CD4-positive, CD25-positive, alpha-beta regulatory T cell (primary cell): ENCODE data around the gene PRR12. TPM values are rescaled to one million over a fixed set of nuclear protein-coding genes. Genes with fewer than 3 reads are reported as not detected.

Source experiments
- ATAC-seq, 2 donors: fragments of 150-1000 bp; cut with Tn5 transposase; one replicate each; pipeline ENCODE4 v1.10.0; 2021; ENCODE audit warnings: low read depth in 2 of 2, moderate number of reproducible peaks in 2 of 2, moderate library complexity in 1 of 2
- DNase-seq, 3 donors: peaks; one replicate each; pipeline versions ENCODE4 v3.0.0 to v3.0.0-alpha.2; 2012 to 2022; ENCODE audit warnings: mixed read lengths in 1 of 3
- H3K27ac ChIP-seq: one replicate; pipeline ENCODE4 v1.7.0; 2013; ENCODE audit warnings: mild to moderate bottlenecking, low read length; ENCODE audit not compliant: insufficient read depth, poor library complexity, severe bottlenecking
- H3K27me3 ChIP-seq: one replicate; pipeline ENCODE4 v1.7.0; 2013; ENCODE audit warnings: low read length; ENCODE audit not compliant: control insufficient read depth, insufficient read depth
- H3K36me3 ChIP-seq: one replicate; pipeline ENCODE4 v1.7.0; 2013; ENCODE audit warnings: mild to moderate bottlenecking, low read length, moderate library complexity; ENCODE audit not compliant: control insufficient read depth, insufficient read depth
- H3K4me1 ChIP-seq: 2 replicates; pipeline ENCODE4 v1.7.0; 2013; ENCODE audit warnings: mild to moderate bottlenecking, low read length; ENCODE audit not compliant: insufficient read depth, control insufficient read depth, poor library complexity, severe bottlenecking
- H3K4me3 ChIP-seq: one replicate; pipeline ENCODE4 v1.7.0; 2013; ENCODE audit warnings: low read depth, mild to moderate bottlenecking, low read length, moderate library complexity
- H3K9me3 ChIP-seq, 2 experiments: 1 replicate in 1 of 2; 2 replicates in 1 of 2; pipeline ENCODE4 v1.7.0; 2013; ENCODE audit warnings: low read length in 2 of 2, mild to moderate bottlenecking in 1 of 2, moderate library complexity in 1 of 2; ENCODE audit not compliant: control insufficient read depth in 2 of 2
- H3K27ac Mint-ChIP-seq, 3 donors: one replicate each; pipeline ENCODE4 v1.8.0; 2020 to 2022; ENCODE audit warnings: mild to moderate bottlenecking in 3 of 3, mixed read lengths in 3 of 3, moderate library complexity in 2 of 3
- H3K27me3 Mint-ChIP-seq: one replicate; pipeline ENCODE4 v1.8.0; 2022; ENCODE audit warnings: mild to moderate bottlenecking, mixed read lengths
- H3K36me3 Mint-ChIP-seq: one replicate; pipeline ENCODE4 v1.8.0; 2020; ENCODE audit warnings: mixed read lengths
- H3K4me1 Mint-ChIP-seq, 4 donors: one replicate each; pipeline ENCODE4 v1.8.0; 2020 to 2022; ENCODE audit warnings: mixed read lengths in 4 of 4, mild to moderate bottlenecking in 1 of 4
- H3K4me3 Mint-ChIP-seq, 4 donors: one replicate each; pipeline ENCODE4 v1.8.0; 2020 to 2022; ENCODE audit warnings: mild to moderate bottlenecking in 4 of 4, mixed read lengths in 4 of 4, moderate library complexity in 3 of 4
- H3K9me3 Mint-ChIP-seq, 7 donors: one replicate each; pipeline ENCODE4 v1.8.0; 2020 to 2022; ENCODE audit warnings: mixed read lengths in 7 of 7, mild to moderate bottlenecking in 3 of 7, moderate library complexity in 2 of 7
- polyA plus RNA-seq, 4 donors: library from polyadenylated mRNA; unstranded; fragments of 300-500 nt; fragmentation: Illumina TruSeq; gene quantifications; one replicate each; pipeline ENCODE4 v1.2.3, GENCODE V29; 2021
- total RNA-seq: library from RNA; stranded (reverse); gene quantifications from one replicate; pipeline ENCODE4 v1.2.3, GENCODE V29; 2022

PRR12 gene
- total and polyA plus RNA-seq, 5 donors from 2014 or later: 0.05 to 50.2 (median 0.17) TPM

GRCh38 chr19:49597703-49597974 is 6.7 kb downstream of the PRR12 start:
- ATAC-seq (no peak), DNase-seq (no peak)
- H3K9me3 ChIP-seq: no peaks in the 10 kb centered on the region
- H3K9me3 Mint-ChIP-seq: no peaks in the 10 kb centered on the region
- no peak overlapping the region for H3K27ac Mint-ChIP-seq
- H3K27me3 ChIP-seq: no peaks in the 10 kb centered on the region
- no peak overlapping the region for H3K4me3 ChIP-seq
- peaks cover 45% of the 10 kb centered on the region for H3K36me3 ChIP-seq
- H3K36me3 Mint-ChIP-seq: peaks cover 26% of the 10 kb centered on the region
- peaks cover 13% of the 10 kb centered on the region for H3K4me1 ChIP-seq
- no peak overlapping the region for H3K27ac ChIP-seq
- no peak overlapping the region for H3K4me3 Mint-ChIP-seq
- no peaks in the 10 kb centered on the region for H3K27me3 Mint-ChIP-seq
- H3K4me1 Mint-ChIP-seq: peaks cover 0 to 38% (median 16%) of the 10 kb centered on the region in 4 donors

GRCh38 chr19:49599378-49600295 is 8.7 kb downstream of the PRR12 start:
- Mint-ChIP-seq H3K4me1 (peaks cover 0 to 24% (median 4%) of the 10 kb centered on the region in 4 donors), H3K4me3 (peak overlapping the region in 1 of 4 donors; percentile 47), H3K9me3 (no peaks in the 10 kb centered on the region), H3K27me3 (no peaks in the 10 kb centered on the region), H3K36me3 (peaks cover 21% of the 10 kb centered on the region), H3K27ac (no peak overlapping the region)
- H3K27ac ChIP-seq: no peak overlapping the region
- H3K4me3 ChIP-seq: no peak overlapping the region
- H3K27me3 ChIP-seq: no peaks in the 10 kb centered on the region
- H3K9me3 ChIP-seq: no peaks in the 10 kb centered on the region
- no peaks in the 10 kb centered on the region for H3K4me1 ChIP-seq
- ATAC-seq (no peak), DNase-seq (no peak)
- peaks cover 54% of the 10 kb centered on the region for H3K36me3 ChIP-seq

GRCh38 chr19:49601482-49602038 is 10.6 kb downstream of the PRR12 start:
- Mint-ChIP-seq H3K4me1 (peaks cover 0 to 30% (median 4%) of the 10 kb centered on the region in 4 donors), H3K9me3 (no peaks in the 10 kb centered on the region), H3K36me3 (peaks cover 21% of the 10 kb centered on the region), H3K27me3 (no peaks in the 10 kb centered on the region), H3K27ac (peak overlapping the region in 1 of 3 donors; percentile 3), H3K4me3 (no peak overlapping the region)
- H3K27me3 ChIP-seq: no peaks in the 10 kb centered on the region
- H3K9me3 ChIP-seq: no peaks in the 10 kb centered on the region
- peaks cover 55% of the 10 kb centered on the region for H3K36me3 ChIP-seq
- no peak overlapping the region for H3K27ac ChIP-seq
- H3K4me1 ChIP-seq: no peaks in the 10 kb centered on the region
- no peak for DNase-seq
- H3K4me3 ChIP-seq: no peak overlapping the region
- no peak for ATAC-seq

GRCh38 chr19:49602806-49603205 is 11.8 kb downstream of the PRR12 start:
- Histone ChIP-seq H3K4me3 (no peak overlapping the region), H3K4me1 (no peaks in the 10 kb centered on the region), H3K27ac (no peak overlapping the region), H3K9me3 (no peaks in the 10 kb centered on the region), H3K27me3 (no peaks in the 10 kb centered on the region), H3K36me3 (peaks cover 59% of the 10 kb centered on the region)
- Mint-ChIP-seq H3K27me3 (no peaks in the 10 kb centered on the region), H3K4me3 (peak overlapping the region in 1 of 4 donors; percentile 21), H3K36me3 (peaks cover 21% of the 10 kb centered on the region), H3K27ac (no peak overlapping the region), H3K9me3 (no peaks in the 10 kb centered on the region), H3K4me1 (peaks cover 0 to 33% (median 7%) of the 10 kb centered on the region in 4 donors)
- ATAC-seq (no peak), DNase-seq (no peak)

GRCh38 chr19:49605605-49606004 is 14.6 kb downstream of the PRR12 start:
- Histone ChIP-seq H3K27me3 (no peaks in the 10 kb centered on the region), H3K27ac (no peak overlapping the region), H3K4me3 (no peak overlapping the region), H3K9me3 (no peaks in the 10 kb centered on the region), H3K4me1 (no peaks in the 10 kb centered on the region), H3K36me3 (peaks cover 64% of the 10 kb centered on the region)
- Mint-ChIP-seq H3K27ac (peak overlapping the region in 1 of 3 donors; percentile 14), H3K4me1 (peaks cover 0 to 36% (median 6%) of the 10 kb centered on the region in 4 donors), H3K4me3 (no peak overlapping the region), H3K27me3 (peaks cover 5% of the 10 kb centered on the region), H3K9me3 (no peaks in the 10 kb centered on the region), H3K36me3 (peaks cover 15% of the 10 kb centered on the region)
- ATAC-seq (no peak), DNase-seq (no peak)

GRCh38 chr19:49609499-49610092 is 18.6 kb downstream of the PRR12 start:
- Histone ChIP-seq H3K27me3 (no peaks in the 10 kb centered on the region), H3K36me3 (peaks cover 42% of the 10 kb centered on the region), H3K4me1 (peaks cover 5% of the 10 kb centered on the region), H3K4me3 (no peak overlapping the region), H3K27ac (no peak overlapping the region), H3K9me3 (no peaks in the 10 kb centered on the region)
- Mint-ChIP-seq H3K4me1 (peaks cover 0 to 39% (median 10%) of the 10 kb centered on the region in 4 donors), H3K36me3 (peaks cover 5% of the 10 kb centered on the region), H3K27ac (no peak overlapping the region), H3K9me3 (no peaks in the 10 kb centered on the region), H3K27me3 (peaks cover 5% of the 10 kb centered on the region), H3K4me3 (no peak overlapping the region)
- no peak for DNase-seq
- no peak for ATAC-seq

- peaks cover 0 to 28% (median 7%) of the 10 kb centered on the region in 4 donors for H3K4me1 Mint-ChIP-seq
- no peak for ATAC-seq
These were observed 22.4 kb downstream of the PRR12 start for GRCh38 chr19:49613374-49613773.

More at GRCh38 chr19:49613374-49613773, 22.4 kb downstream of the PRR12 start:
- no peak overlapping the region for H3K4me3 ChIP-seq
- H3K9me3 ChIP-seq: peaks cover 0 to 4% of the 10 kb centered on the region in 2 experiments
- no peak for DNase-seq
- no peaks in the 10 kb centered on the region for H3K9me3 Mint-ChIP-seq
- no peak overlapping the region for H3K27ac ChIP-seq
- peaks cover 5% of the 10 kb centered on the region for H3K4me1 ChIP-seq
- no peaks in the 10 kb centered on the region for H3K27me3 ChIP-seq
- H3K36me3 Mint-ChIP-seq: peaks cover 21% of the 10 kb centered on the region
- no peak overlapping the region for H3K4me3 Mint-ChIP-seq
- no peak overlapping the region for H3K27ac Mint-ChIP-seq
- peaks cover 56% of the 10 kb centered on the region for H3K36me3 ChIP-seq
- H3K27me3 Mint-ChIP-seq: peaks cover 5% of the 10 kb centered on the region
